GM21529 (cell line): Measurements from ENCODE around the gene DSN1.

Source experiments
- ATAC-seq: cut with Tn5 transposase; IDR thresholded peaks from one replicate; pipeline ENCODE4 v1.9.1; 2021; ENCODE audit not compliant: unreplicated experiment

DSN1 gene

DNA sequence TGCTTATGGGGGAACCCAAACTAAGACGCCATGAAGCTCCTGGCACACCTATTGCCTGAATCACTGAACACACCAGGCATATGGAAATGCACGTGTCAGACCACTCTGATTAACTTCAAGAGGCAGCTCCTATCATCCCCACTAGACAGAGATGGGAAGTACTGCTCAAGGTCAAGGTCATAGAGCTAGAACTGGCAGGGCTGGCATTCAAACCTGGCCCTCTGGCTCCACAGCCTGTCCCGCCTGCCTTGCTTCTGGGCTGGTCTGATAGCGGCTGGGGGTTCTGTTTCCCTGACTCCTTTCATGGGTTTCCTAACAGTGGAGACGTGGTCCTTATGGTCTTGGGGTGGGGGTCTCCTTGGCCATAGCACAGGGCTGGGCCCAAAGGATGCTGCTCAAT lies 22.6 kb upstream of the DSN1 start:
- no peak for ATAC-seq

- ATAC-seq: no peak
These were observed 22.1 kb upstream of the DSN1 start for GRCh38 chr20:36795691-36796090.

DNA sequence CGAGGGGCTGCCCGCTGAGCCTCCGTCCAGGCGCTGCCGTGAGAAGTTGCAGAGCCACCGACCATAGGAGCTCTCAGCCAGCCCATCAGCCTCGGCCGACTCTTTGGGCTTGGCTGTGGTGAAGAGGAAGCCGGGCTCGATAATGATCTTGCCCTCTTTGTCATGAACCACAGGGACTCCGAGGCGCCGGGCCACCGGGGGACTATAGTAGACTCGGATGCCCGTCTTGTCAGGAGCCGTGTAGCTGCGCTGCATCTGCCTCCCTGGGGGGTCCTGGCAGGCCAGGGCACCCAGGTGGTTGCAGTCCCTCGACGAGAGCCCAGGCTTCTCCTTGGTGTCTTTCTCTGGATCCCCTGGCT lies 20.5 kb upstream of the DSN1 start:
- no peak for ATAC-seq

GRCh38 chr20:36793294-36794115 lies 19.9 kb upstream of the DSN1 start:
- ATAC-seq: no peak

DNA sequence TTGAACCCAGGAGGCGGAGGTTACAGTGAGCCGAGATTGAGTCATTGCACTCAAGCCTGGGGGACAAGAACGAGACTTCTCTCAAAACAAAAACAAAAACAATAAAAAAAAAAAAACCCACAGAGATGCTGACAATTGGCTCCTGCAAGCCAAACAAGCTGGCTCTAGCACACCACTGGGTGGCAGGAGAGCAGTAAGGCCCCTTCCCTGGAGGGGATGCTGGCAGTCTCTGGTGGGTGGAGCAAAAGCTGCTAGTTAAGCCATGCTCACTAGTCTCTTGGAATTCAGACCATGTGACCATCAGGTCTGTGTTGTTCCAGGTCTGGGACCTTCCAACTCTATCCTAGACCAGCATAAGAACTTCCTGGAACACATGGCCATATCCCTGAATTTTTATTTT lies 18.9 kb upstream of the DSN1 start:
- no peak for ATAC-seq

DNA sequence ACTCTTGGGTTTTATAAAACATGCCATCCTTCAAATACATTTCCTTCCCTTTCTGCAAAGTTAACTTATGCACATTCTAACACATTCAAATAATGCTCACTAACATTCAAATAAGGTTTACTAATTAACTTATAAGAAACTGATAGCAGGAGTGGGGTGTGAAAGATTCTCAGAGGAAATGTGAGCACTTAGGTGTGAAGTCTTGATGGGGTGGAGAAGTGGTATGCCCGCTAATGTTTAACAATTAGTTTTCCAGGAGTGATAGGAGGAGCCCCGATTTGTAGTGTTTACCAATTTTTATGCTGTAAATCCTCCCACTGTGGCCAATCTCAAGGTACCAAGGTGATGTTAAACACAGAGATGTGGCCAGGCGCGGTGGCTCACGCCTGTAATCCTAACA lies 18.3 kb upstream of the DSN1 start:
- ATAC-seq: no peak

GRCh38 chr20:36786663-36787062 lies 13.1 kb upstream of the DSN1 start:
- no peak for ATAC-seq

GRCh38 chr20:36786246-36786645 lies 12.7 kb upstream of the DSN1 start:
- no peak for ATAC-seq

- no peak for ATAC-seq
These were observed 11.7 kb upstream of the DSN1 start for GRCh38 chr20:36785308-36785707.

- no peak for ATAC-seq
These were observed 11.3 kb upstream of the DSN1 start for GRCh38 chr20:36784900-36785299.

GRCh38 chr20:36784116-36784515 lies 10.6 kb upstream of the DSN1 start:
- no peak for ATAC-seq

- ATAC-seq: no peak
These were observed 6.1 kb upstream of the DSN1 start for GRCh38 chr20:36779656-36780025.

DNA sequence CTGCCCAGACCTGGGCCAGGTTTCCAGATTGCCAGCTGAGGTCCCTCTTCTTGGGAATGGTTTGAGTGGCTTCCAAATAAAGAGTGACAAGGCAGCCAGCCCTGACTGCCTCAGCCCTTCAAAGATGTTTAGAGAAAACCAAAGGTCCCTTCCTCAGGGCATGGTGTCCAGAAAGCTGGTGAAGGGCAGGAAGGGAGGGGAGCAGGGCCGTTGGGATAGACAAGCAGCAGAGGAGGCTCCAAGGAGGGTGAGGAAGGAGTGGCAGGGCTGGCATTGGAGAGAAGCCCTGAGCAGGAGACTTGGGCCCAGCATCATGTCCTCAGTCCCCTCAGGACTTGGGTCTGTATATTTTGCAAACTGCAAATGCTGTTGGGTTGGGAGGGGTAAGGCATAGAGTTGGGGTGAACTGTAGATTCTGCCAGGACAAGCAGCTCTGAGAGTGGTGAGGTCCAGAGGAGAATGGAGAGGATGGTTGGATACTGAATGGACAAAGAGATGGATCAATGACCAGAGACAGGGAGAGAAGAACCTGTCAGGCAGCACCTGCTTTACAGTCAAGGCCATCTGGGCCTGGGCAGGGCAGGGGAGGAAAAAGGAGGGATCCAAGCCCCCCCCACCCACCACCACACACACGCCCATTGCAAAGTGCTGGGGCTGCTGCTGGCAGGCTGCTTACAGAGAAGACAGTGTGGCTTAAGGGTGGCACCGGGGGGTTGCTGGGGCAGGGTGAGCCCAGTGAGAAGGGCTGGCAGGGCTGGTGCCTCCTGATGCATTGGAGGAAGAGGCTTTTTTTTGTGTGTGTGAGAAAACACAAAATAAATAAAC lies 5.5 kb upstream of the DSN1 start:
- ATAC-seq: no peak

DNA sequence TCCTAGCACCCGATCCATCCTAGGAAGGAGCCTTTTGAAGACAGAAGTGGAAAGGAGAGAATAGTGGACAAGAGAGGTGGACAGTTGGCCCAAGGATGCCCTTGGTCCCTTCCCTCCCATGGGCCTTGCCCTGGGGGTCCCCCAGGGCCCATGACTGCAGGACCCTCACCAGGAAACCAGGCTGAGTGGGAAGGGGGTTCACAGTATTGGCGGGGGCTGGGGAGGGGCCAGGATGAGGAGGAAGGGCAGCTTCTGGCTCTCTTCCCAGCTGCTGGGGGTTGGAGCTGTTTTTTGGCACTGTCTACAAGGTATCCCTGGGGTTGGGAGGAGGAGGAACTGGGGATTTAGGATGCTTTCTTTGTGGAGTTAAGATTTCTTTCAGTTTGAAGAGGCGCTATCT lies 4.0 kb upstream of the DSN1 start:
- no peak for ATAC-seq

GRCh38 chr20:36777167-36777566 lies 3.6 kb upstream of the DSN1 start:
- ATAC-seq: no peak

- ATAC-seq: no peak
These were observed 2.3 kb upstream of the DSN1 start for GRCh38 chr20:36775826-36776225.

DNA sequence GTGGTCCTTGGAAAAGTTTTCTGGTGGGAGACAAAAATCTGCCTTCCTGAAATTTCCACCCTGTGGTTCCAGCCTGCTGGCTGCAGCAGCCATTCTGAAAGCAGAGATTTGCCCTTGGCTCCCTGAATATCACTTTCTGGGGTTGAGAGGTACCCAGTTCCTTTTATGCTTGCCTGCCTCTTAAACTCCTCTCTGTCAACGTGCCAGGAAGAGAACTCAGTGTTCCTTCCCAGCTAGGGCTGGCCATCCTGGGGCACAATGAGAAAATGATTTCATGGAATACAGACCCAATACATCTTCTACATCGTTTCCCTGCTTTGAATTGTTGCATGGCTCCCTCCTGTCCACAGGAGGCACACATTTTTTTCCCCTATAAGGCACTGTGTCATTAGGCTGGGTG lies 1.6 kb upstream of the DSN1 start:
- no peak for ATAC-seq

DNA sequence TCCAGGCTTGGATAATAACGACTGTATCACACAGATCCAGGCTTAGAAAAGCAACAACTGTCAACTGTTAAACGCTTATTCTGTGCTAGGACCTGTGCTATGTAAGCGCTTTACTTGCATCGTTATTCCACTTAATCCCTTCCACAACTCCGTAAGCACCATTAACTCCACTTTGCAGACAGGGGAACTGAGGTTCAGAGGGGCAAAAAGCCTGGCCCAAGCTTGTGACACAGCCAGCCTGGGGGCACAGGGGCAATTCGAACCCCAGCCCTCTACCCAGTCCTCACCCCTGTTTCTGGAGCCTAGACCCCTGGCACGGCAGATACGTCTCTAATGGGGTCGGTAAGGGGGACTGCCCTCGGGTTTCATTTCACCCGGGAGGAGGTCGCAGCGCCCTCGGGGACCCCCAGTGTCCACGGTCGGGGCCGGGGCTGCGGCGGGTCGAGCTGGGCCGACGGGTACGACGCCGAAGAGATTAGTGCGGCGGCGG lies 411 bp downstream of the DSN1 start:
- ATAC-seq: no peak

DNA sequence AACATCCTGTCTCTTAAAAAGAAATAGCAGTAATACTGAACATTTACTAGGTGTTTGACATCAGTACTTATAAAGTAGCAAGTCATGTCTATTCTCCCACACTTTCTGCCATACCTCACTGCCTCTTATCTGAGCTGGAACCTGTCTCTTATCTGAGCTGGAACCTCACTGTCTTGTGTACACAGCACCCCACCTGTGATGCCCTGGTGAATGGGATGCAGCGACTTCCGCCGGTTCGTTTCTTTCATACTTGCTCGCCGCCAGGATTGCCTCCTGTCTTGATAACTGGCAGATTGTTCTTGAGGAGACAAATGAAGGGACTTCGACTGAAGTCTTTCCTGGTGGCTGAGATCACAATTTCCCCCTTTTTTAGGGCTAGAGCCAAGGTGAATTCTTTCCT lies 2.9 kb downstream of the DSN1 start:
- no peak for ATAC-seq

- ATAC-seq: no peak
These were observed 4.7 kb downstream of the DSN1 start for GRCh38 chr20:36768768-36769430.

DNA sequence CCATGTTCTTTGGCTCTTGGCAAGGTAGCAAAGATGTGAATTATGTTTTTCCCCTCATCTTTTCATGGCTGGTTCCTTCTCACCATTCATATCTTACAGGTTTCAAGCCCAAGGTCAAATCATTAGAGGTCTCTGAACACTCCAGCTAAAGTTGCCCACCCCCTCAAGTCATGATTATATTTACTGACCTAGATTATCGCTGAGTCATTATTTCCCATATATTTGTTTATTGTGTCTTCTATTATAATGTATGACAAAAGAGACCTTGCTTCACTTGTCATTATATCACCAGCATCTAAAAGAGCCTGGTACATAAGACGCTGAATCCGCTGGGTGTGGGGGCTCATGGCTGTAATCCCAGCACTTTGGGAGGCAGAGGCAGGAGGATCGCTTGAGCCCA lies 12.4 kb downstream of the DSN1 start:
- no peak for ATAC-seq

DNA sequence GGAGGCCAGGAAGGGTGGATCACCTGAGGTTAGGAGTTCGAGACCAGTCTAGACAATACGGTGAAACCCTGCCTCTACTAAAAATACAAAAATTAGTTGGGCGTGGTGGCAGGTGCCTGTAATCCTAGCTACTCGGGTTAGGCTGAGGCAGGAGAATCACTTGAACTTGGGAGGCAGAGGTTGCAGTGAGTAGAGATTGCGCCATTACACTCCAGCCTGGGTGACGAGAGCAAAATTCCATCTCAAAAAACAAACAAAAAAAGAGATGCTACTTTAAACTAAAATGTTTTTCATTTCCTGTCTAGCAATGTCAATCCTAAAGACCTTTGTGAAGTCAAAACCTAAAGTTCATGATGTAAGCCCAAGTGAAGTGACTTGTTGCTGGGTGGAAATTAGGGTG lies 12.9 kb downstream of the DSN1 start:
- ATAC-seq: no peak
